Right forelimb (tissue), 1 donor: ENCODE measurements around the gene PRRT3.
"Not testable (repeated sequence)": the region's sequence is repeated elsewhere in the genome, so short reads cannot be mapped to it uniquely, and the experiment has no call there.

Experiments used
- DNase-seq: peaks from one replicate; pipeline ENCODE4 v3.0.0-alpha.2; 2018

The PRRT3 gene

DNA sequence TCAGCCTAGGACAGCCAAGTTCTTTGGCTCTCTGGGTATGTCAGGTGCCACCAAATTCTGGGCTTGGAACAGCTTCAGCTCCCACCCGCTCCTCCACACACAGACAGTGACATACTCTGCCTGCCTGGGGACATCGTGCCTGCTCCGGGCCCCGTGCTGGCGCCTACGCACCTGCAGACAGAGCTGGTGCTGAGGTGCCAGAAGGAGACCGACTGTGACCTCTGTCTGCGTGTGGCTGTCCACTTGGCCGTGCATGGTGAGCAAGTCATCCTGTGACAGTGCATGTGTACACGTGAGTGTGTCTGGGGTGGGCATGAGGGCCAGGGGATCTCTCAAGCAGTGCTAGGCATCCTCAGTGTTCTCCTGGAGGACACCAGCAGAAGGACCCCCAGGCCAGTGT, 34.4 kb downstream of the PRRT3 start:
- DNase-seq = no peak

DNA sequence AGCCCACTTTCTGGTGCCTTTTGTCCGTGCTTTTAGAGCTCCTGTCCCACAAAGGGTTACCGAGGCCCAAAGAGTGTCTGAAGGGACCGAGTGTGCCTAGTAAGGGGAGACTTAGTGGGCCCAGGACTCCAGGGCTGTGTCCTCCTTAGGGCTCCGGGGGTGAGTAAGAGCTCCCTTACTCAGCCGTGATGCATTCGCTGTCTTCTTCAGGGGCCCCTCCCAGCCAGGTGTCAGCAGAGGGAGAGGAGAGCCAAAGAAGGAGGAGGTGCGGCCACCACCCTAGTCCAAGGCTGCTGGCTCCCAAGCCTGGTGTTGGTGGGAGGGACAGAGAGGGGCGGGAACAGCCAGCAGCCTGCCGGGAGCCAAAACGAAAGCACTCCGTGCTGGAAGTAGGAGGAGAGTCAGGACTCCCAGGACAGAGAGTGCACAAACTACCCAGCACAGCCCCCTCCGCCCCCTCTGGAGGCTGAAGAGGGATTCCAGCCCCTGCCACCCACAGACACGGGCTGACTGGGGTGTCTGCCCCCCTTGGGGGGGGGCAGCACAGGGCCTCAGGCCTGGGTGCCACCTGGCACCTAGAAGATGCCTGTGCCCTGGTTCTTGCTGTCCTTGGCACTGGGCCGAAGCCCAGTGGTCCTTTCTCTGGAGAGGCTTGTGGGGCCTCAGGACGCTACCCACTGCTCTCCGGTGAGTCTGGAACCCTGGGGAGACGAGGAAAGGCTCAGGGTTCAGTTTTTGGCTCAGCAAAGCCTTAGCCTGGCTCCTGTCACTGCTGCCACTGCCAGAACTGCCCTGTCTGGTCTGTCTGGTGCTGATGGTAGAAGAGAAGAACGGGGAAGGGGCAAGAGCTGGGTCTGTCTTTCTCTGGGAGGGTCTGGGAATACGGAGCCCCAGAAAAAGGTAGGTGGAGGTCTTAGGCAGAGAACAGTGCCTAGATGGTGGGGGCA, 35.2 kb downstream of the PRRT3 start, which contains the start of gene IL17RC:
Gene IL17RC (plus strand): TSS at position 365 of the 947 bp plus-strand sequence. CDS start 218 bp downstream, at position 583.
- DNase-seq = peak; percentile 89

DNA sequence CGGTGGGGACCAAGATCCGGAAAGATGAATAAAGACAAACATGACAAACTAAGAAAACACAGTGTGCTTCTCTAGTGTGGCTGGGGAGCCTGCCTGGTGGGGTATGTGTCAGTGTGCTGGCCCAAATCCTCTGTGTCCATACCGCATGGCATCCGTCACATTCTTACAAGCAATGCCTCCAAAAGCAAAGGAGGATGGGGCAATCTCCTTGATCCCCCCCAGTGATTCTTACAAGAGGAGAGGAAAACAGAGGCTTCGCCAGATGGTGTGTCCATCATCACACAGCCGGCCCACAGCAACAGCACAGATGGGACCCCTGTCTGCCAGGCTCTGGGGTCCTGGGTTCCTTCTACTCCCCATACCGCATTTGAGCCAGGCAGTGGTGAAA, 35.9 kb downstream of the PRRT3 start:
- no peak for DNase-seq

DNA sequence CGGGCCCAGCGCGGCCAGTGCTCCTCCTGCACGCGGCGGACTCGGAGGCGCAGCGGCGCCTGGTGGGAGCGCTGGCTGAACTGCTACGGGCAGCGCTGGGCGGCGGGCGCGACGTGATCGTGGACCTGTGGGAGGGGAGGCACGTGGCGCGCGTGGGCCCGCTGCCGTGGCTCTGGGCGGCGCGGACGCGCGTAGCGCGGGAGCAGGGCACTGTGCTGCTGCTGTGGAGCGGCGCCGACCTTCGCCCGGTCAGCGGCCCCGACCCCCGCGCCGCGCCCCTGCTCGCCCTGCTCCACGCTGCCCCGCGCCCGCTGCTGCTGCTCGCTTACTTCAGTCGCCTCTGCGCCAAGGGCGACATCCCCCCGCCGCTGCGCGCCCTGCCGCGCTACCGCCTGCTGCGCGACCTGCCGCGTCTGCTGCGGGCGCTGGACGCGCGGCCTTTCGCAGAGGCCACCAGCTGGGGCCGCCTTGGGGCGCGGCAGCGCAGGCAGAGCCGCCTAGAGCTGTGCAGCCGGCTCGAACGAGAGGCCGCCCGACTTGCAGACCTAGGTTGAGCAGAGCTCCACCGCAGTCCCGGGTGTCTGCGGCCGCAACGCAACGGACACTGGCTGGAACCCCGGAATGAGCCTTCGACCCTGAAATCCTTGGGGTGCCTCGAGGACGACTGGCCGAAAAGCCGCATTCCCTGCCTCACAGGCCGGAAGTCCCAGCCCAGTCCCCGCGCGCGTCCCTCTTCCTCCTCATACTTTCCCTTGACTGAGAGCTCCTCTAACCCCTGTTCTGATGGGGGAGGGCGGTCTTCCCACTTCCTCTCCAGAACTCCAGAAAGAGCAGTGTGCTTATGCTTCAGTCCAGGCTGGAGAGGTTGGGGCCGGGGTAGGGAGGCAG, 36.7 kb downstream of the PRRT3 start:
- DNase-seq = peak; percentile 85

DNA sequence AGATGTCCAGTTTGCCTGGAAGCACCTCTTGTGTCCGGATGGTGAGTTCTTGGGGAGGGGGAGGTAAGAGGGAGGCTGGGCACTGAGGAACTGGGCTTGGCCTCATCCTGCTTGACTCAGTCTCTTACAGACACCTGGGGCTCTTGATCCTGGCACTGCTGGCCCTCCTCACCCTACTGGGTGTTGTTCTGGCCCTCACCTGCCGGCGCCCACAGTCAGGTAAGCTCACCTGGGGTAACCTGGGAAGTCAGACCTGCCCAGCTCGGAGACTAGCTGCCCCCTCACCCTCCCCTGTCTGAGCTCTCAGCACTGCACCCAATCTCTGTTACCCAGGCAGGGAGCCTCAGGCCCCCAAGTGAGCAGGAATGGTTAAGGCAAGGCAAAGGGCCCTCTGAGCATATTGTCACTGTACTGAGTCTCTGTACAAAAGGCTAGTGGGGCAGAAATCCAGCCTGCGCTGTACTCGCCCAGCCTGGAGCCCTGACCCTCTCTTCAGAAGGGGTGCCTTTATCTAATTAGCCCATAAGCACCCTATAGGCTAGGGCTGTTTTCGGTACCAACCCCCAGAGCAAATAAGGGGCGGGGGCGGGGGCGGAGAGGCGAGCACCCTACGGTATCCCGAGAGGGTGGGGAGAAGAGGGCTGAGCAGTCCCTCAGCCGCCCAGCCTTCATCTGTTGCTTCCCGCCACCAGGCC, 37.5 kb downstream of the PRRT3 start:
- no peak for DNase-seq

DNA sequence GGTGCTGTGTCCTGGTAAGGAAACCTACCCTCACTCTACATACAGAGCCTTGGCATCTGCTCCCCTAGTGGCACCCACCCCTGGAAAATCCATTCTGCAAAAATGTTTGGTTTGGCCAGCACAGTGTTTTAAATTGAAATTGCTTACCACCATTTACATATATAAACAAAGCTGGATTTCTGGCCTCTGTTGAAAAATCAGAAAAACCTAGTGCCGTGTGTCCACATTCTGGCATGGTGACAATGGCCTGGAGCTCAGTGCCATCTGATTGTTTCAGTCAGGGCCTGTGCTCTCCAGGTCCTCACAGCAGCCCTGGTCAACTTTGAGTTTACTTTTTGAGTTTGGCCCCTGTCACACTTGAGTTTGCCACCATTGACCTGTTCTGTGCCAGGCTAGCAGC, 38.2 kb downstream of the PRRT3 start:
- DNase-seq = no peak

DNA sequence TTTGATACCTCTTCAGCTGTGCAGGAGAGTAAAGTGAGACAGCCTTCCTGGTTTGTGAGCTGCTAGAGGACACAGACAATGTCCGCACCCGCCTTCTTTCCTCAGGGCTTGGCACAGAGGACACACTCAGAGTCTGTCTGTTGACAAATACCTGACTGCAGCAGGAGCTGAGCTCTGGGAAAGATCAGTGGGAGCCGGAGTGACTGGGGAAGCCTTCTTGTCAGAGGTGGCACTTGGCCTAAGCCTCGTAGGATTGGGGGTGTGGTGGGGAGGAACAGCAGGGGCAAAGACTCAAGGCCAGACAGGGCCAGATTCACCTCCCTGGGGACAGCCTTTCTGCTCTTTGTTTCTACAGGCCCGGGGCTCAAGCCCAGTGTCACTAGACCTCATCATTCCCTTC, 38.6 kb downstream of the PRRT3 start:
- no peak for DNase-seq

DNA sequence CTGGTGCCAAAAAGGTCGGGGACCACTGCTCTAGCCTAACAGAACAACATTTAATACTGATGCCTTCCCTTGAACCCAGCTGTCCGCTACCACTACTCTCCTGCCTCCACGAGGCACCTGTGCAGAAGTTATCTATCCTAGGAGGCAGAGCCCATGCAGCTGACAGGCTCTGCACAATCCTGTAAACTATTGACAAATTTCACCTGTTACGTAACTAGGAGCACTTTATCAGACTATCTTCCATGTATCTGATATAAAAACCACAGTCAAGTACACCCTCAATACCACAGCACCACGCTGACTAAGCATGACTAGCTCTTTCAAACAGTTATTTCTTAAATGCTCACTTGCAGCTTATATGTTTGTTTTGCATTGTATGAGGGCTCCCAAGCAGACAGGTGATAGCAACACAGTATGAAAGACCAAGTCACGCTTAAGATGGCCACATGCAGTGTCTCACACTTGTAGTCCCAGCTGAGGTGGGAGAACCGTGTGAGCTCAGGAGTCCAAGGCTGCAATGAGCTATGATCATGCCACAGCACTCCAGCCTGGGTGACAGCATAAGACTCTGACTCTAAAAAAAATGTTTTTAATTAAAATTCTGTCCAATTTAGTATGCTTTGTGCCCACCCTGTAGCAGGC, 39.8 kb downstream of the PRRT3 start:
- DNase-seq = no peak

DNA sequence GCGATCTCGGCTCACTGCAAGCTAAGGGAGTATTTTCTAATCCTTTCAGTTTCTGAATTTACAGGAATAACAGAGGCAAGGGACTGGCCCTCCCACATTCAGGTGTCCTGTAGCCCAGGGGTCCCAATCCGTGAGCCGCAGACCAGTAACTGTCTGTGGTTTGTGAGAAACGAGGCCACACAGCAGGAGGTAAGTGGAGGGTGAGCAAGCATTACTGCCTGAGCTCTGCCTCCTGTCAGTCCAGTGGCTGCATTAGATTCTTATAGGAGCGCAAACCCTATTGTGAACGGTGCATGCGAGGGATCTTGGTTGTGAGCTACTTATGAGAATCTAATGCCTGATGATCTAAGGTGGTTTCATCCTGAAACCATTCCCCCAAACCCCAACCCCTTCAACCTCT, 40.3 kb downstream of the PRRT3 start:
- DNase-seq = no peak

DNA sequence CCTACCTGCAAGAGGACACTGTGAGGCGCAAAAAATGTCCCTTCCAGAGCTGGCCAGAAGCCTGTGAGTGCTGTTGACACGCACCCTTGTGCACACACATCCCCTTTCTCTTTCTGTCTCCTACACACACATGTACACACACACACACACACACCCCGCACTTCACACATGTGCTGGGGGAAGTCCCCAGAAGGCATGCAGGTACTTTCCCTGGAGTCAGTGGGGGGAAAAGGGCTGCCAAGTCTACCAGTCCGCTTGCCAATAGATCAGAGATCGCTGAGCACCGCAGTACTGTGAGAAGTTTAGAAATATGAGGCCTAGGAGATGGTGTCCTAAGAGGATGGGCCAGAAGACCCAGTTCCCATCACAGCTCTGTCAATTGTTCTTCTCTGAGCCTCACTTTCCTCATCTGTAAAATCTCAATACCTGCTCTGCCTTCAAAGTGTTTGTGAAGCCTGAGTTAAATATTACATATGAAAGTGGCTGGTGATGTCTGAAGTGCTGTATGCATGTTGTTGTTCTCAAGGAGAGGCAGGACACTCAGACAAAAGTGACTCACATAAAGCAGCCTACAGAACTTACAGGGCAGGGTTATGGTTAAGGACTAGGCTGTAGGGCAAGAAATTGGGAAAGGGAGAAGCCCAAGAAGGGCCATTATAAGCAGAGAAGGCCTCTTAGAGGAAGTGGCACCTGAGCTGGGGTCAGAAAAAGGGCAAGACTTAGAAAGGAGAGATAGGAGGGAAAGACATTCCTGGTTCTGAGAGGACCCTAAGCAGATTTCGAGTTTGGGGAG, 42.8 kb downstream of the PRRT3 start:
- DNase-seq = no peak

DNA sequence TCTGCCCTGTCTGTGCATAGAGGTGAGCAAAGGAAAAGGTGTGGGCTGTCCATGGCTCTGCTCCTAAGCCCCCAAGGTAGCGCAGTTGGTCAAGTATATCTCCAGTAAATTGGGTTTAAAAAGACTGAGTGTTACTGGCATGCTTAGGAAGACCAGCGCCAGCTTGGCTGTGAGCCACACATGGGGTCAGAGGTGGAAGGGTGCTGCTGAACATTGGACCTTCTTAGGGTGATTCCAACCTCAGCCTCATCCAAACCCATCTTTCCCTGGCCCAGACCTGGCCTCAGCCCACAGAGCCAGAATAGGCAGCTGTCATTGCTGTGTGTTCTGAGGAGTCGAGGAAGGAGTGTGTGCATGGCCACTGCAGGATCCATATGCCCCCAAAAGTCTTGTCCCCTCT, 43.9 kb downstream of the PRRT3 start:
- DNase-seq = no peak

DNA sequence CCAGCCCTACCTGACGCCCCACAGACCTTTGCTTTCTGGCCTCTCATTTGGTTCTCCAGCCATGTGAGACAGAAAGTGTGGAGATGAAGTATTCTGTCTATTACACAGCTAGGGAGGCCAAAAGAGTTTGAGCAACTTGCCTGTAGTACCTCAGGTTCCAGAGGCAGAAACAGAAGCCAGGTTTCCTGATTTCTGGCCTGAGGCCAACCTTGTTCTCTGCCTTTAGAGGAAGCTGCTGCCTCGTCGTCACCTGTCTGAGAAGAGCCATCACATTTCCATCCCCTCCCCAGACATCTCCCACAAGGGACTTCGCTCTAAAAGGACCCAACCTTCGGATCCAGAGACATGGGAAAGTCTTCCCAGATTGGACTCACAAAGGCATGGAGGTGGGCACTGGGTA, 45.7 kb downstream of the PRRT3 start:
- DNase-seq = no peak

DNA sequence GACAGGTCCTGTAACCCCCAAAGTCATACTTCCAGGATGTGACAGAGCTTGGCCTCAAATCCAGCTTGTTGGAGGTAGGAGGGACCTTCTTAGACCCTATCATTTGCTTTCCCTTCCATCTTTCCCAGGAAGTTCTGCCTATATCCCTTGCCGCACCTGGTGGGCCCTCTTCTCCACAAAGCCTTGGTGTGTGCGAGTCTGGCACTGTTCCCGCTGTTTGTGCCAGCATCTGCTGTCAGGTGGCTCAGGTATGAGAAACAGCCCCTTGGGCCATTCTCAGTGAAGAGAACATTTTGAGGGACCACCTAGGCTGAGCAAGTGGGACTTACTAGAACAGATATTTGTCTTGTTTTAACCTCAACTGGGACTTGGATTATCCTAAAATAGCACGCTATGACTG, 48.3 kb downstream of the PRRT3 start:
- no peak for DNase-seq

DNA sequence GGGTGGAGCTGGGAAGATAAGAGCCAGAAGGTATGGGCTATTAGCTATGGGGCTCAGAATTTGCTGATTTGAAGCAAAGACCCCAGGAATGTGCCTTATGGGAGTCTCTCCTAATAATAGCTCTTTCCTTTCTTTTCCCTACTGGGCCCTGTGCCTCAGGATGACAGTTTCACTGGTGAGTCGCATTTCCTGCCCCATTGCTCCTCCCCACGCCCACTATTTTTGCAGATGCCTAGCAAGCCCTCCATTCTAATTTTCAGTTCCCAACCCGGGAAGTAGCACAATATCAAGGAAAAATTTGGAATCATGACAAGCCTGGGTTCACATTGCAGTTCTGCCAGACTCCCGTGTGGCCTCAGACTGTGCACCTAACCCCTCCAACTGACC, 49.0 kb downstream of the PRRT3 start:
- no peak for DNase-seq

DNA sequence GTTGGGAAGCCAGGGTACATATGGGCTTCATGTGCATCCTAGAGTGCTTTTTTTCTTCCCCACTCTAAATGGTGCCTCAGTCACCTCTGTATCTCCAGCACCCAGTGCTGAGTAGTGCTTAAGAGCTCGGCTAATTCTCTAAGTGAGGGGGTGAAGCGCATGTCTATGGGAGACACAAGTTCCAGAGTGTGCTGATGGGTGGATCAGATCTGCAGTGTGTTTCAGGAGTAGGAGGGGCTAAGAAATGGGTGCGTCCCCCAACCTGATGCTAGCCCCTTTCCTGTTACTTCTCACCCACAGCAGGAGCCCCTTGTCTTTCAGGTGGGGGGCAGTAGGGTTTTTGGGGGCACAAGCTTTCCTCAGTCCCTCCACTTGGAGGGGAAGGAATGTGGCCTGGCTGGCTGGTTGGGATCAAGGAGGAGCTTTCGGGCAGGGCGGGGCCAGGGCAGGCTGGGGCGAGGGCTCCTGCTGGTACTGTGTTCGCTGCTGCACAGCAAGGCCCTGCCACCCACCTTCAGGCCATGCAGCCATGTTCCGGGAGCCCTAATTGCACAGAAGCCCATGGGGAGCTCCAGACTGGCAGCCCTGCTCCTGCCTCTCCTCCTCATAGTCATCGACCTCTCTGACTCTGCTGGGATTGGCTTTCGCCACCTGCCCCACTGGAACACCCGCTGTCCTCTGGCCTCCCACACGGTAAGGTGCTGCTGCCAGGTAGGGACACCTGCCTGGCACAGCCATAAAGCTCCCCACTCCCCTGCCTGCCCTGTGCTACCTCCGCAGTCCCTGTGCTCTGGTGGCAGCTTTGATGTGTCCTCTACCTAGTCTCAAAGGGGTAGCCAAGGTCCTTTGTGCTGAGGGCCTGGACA, 49.6 kb downstream of the PRRT3 start, which contains the start of gene IL17RE:
Gene IL17RE (plus strand): TSS at position 477 of the 866 bp plus-strand sequence. CDS start 85 bp downstream, at position 562.
- DNase-seq = no peak

DNA sequence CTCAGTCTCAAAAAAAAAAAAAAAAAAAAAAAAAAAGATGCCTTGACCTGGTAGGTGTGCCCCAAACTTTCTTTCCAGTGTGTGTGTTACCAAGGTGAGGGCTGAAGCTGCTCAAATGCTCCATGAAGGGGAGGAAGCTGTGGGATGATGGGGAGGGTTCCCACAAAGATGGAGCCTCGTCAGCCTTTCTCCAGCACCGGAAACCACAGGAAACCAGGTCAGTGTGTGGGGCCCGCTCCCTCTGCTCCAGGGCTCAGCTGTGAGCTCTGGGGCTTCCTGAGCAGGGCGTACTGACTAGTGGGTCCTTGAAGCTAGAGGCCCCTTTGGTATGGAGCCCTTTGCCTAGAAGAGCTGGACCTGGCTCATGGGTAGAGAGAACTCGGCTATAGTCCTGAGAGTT, 50.2 kb downstream of the PRRT3 start:
- DNase-seq = no peak

DNA sequence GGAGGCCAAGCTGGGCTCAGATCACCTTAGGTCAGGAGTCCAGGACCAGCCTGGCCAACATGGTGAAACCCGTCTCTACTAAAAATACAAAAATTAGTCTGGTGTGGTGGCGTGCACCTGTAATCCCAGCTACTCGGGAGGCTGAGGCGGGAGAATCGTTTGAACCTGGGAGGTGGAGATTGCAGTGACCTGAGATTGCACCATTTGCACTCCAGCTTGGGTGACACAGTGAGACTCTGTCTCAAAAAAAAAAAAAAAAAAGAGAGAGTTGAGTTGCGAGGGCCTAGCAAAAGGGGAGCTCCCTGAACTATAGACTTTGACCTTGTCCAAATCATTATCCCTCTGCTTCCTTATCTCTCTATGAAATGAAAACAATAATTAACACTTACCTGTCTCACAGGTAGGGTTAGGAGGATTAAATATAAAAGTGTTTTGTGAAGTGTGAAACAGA, 51.2 kb downstream of the PRRT3 start:
- DNase-seq = not testable (repeated sequence)

DNA sequence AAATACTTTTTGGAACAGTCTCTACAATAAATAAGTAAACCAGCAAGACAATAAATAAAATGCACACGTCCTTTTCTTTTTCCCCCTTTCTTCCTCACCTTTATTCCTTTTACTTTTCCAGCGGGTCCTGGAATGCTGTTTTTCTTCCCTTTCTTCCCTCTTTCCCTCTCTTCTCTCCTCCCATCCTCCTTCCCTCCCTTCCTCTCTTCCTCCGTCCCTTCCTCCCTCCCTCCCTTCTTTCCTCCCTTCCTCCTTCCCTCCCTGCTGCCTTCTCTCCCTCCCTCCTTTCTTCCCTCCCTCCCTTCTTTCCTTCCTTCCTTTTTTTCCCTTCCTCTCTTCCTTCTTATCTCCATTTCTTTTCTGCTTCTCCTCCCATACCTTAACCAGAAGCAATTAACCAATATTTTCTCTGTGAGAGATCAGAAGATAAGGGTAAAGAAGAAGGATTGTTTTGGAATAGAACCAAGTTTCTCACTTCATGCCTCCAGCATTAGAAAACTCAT, 52.9 kb downstream of the PRRT3 start:
- no peak for DNase-seq

DNA sequence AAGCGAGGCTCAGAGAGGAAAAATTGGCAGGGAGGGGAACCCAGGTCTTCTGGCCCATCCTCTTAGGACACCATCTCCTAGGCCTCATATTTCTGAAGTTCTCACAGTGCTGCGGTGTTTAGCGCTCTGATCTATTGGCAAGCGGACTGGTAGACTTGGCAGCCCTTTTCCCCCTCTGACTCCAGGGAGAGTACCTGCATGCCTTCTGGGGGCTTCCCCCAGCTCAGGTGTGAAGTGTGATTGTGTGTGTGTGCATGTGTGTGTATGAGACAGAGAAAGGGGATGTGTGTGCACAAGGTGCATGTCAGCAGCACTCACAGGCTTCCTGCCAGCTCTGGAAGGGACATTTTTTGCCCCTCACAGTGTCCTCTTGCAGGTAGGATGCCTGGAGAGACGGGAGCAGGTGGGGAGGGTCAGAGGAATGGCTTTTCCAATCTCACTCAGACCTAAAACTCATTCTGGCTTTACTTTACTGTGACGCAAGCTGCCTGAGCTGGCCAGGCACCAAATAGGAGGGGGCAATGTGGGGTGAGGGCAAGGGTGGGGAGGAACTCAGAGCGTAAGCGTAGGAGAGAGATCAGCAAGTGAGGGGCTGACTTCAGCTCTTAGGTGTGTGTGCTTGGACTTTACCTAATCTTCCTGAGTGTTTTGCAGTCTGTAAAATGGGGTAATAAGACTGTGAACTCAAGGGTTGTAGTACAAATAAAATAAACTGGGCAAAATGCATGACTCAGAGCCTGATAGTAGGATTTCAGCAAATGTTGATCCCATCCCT, 53.6 kb downstream of the PRRT3 start:
- DNase-seq = no peak
